ENCODE data around the gene CLSTN3.

- TF ChIP-seq CTCF (IDR thresholded peaks at IDR 0.05) (no peak), POLR2A (IDR thresholded peaks at IDR 0.05) (no peak)
Measured at GRCh38 chr12:7134396-7135166, 4.4 kb downstream of the CLSTN3 start.
